ENCODE data around the gene TRAF6. TPM values are rescaled to one million over a fixed set of nuclear protein-coding genes. Genes with fewer than 3 reads are reported as not detected.

The TRAF6 gene
- total and polyA plus RNA-seq, 10 of the 15 experiments (the other 5 are each of a cell fraction or from before 2014, with no cell fraction given): 1.4 to 10.9 (median 7.0) TPM

DNA sequence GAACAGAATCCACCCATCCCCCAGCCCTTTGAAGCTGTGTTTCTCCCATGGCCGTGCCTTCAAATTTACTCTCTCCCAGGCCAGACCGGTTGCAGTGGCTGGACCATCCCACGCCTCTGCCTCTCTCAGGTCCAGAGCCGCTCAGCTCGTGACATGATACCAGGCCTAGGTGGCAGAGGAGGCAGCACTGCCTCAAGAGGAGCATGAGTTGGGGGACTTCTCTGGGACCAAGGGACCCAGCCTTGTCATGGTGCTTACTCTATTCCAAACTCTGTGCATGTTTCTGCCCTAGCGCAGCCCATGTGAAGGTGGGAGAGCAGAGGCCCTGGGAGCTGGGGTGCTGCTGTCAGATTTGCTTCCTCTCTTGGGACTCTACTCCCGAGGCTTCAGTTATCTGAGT, 51.0 kb downstream of the TRAF6 start:
- TF ChIP-seq, protein P1, sequence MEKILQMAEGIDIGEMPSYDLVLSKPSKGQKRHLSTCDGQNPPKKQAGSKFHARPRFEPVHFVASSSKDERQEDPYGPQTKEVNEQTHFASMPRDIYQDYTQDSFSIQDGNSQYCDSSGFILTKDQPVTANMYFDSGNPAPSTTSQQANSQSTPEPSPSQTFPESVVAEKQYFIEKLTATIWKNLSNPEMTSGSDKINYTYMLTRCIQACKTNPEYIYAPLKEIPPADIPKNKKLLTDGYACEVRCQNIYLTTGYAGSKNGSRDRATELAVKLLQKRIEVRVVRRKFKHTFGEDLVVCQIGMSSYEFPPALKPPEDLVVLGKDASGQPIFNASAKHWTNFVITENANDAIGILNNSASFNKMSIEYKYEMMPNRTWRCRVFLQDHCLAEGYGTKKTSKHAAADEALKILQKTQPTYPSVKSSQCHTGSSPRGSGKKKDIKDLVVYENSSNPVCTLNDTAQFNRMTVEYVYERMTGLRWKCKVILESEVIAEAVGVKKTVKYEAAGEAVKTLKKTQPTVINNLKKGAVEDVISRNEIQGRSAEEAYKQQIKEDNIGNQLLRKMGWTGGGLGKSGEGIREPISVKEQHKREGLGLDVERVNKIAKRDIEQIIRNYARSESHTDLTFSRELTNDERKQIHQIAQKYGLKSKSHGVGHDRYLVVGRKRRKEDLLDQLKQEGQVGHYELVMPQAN (conservative IDR thresholded peaks at IDR 0.05): no peak
- no peak for TF ChIP-seq SPI1 (IDR thresholded peaks at IDR 0.05; ENCODE audit: borderline replicate concordance, insufficient read depth, low read depth, low read length)
- TF ChIP-seq, protein P2, sequence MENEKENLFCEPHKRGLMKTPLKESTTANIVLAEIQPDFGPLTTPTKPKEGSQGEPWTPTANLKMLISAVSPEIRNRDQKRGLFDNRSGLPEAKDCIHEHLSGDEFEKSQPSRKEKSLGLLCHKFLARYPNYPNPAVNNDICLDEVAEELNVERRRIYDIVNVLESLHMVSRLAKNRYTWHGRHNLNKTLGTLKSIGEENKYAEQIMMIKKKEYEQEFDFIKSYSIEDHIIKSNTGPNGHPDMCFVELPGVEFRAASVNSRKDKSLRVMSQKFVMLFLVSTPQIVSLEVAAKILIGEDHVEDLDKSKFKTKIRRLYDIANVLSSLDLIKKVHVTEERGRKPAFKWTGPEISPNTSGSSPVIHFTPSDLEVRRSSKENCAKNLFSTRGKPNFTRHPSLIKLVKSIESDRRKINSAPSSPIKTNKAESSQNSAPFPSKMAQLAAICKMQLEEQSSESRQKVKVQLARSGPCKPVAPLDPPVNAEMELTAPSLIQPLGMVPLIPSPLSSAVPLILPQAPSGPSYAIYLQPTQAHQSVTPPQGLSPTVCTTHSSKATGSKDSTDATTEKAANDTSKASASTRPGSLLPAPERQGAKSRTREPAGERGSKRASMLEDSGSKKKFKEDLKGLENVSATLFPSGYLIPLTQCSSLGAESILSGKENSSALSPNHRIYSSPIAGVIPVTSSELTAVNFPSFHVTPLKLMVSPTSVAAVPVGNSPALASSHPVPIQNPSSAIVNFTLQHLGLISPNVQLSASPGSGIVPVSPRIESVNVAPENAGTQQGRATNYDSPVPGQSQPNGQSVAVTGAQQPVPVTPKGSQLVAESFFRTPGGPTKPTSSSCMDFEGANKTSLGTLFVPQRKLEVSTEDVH (IDR thresholded peaks at IDR 0.05; ENCODE audit: low read depth, partially characterized antibody): no peak
- H3K9me3 ChIP-seq (replicated peaks; ENCODE audit: control insufficient read depth, insufficient read depth, low read length): no peaks in the 10 kb centered on the region
- no peak overlapping the region for H3K9ac ChIP-seq (ENCODE audit: control insufficient read depth, insufficient read depth, low read length)
- no peak overlapping the region for H2AFZ ChIP-seq (ENCODE audit: control insufficient read depth, low read depth, low read length)
- no peaks in the 10 kb centered on the region for H3K4me1 ChIP-seq (ENCODE audit: control insufficient read depth, insufficient read depth, low read length)
- RAD21 ChIA-PET (ENCODE audit: unreplicated experiment): no interaction called here
- no peak overlapping the region for H3K4me2 ChIP-seq (ENCODE audit: control insufficient read depth, insufficient read depth)
- POLR2A ChIA-PET: no interaction called here
- no peak for DNase-seq (ENCODE audit: low read depth, low spot score)
- SMC1A ChIA-PET (ENCODE audit: uncharacterized antibody, unreplicated experiment): interaction anchor here (1.0 to 1.5 kb wide), 2 partner anchors 19 to 112 kb away, joined by 3 to 4 read pairs; no protein-coding TSS in a partner anchor
- BruUV-seq (replicated peaks): no TSS peak
- no peak overlapping the region for H3K4me3 ChIP-seq
- intact Hi-C loops (cut with micrococcal nuclease; ENCODE audit: unreplicated experiment): no loop called here
- H4K20me1 ChIP-seq (ENCODE audit: control insufficient read depth, insufficient read depth): no peaks in the 10 kb centered on the region
- ATAC-seq: no peak
- FAIRE-seq: no peak
- H3K27me3 ChIP-seq (replicated peaks in 1 of 2; ENCODE audit: control insufficient read depth in 2 of 2, insufficient read depth in 2 of 2, low read length in 1 of 2): no peaks in the 10 kb centered on the region; a peak in 2 of 4 replicates
- H3K79me2 ChIP-seq (ENCODE audit: control insufficient read depth, insufficient read depth, low read length): no peaks in the 10 kb centered on the region
- CTCF ChIA-PET: no interaction called here
- no peaks in the 10 kb centered on the region for H3K36me3 ChIP-seq (ENCODE audit: control insufficient read depth in 2 of 2, insufficient read depth in 2 of 2, low read length in 1 of 2)
- in situ Hi-C loops (cut with MboI): no loop called here
- H3K27ac ChIP-seq (ENCODE audit: control insufficient read depth, insufficient read depth): no peak overlapping the region
- 63% methylated on average over 7 of the region's 7 CpGs for WGBS (ENCODE audit: insufficient coverage, insufficient replicate concordance, low lambda C conversion rate, missing lambda C conversion rate)
